ENCODE results near the gene TMEM244. TPM values are rescaled to one million over a fixed set of nuclear protein-coding genes. Genes with fewer than 3 reads are reported as not detected.
"Not testable (repeated sequence)": the region's sequence is repeated elsewhere in the genome, so short reads cannot be mapped to it uniquely, and the experiment has no call there.

The TMEM244 gene
- total RNA-seq, 1 donor from 2014 or later = not detected

- DNase-seq (ENCODE audit: low spot score) = no peak
- intact Hi-C loops (cut with micrococcal nuclease) = no loop called here
- Mint-ChIP-seq H3K27me3 (ENCODE audit: low read depth) (no peaks in the 10 kb centered on the region), H3K4me1 (ENCODE audit: low read depth) (peaks cover 11% of the 10 kb centered on the region), H3K36me3 (ENCODE audit: low read depth) (no peaks in the 10 kb centered on the region), H3K4me3 (ENCODE audit: low read depth) (no peak overlapping the region), H3K9me3 (no peaks in the 10 kb centered on the region), H3K27ac (no peak overlapping the region)
Measured at GRCh38 chr6:129859524-129859923, 1.6 kb downstream of the TMEM244 start.

GRCh38 chr6:129857838-129858237, 3.3 kb downstream of the TMEM244 start:
- no peaks in the 10 kb centered on the region for H3K27me3 Mint-ChIP-seq (ENCODE audit: low read depth)
- no peak for DNase-seq (ENCODE audit: low spot score)
- intact Hi-C loops (cut with micrococcal nuclease) = no loop called here
- H3K9me3 Mint-ChIP-seq = no peaks in the 10 kb centered on the region
- H3K27ac Mint-ChIP-seq = no peak overlapping the region
- peaks cover 11% of the 10 kb centered on the region for H3K4me1 Mint-ChIP-seq (ENCODE audit: low read depth)
- H3K4me3 Mint-ChIP-seq (ENCODE audit: low read depth) = no peak overlapping the region
- H3K36me3 Mint-ChIP-seq (ENCODE audit: low read depth) = no peaks in the 10 kb centered on the region

- Mint-ChIP-seq H3K27me3 (ENCODE audit: low read depth) (peaks cover 13% of the 10 kb centered on the region), H3K4me3 (ENCODE audit: low read depth) (no peak overlapping the region)
Measured at GRCh38 chr6:129853996-129854711, 7.0 kb downstream of the TMEM244 start.

GRCh38 chr6:129852257-129852858, 8.8 kb downstream of the TMEM244 start:
- intact Hi-C loops (cut with micrococcal nuclease) = no loop called here
- H3K36me3 Mint-ChIP-seq (ENCODE audit: low read depth) = no peaks in the 10 kb centered on the region
- no peak overlapping the region for H3K27ac Mint-ChIP-seq
- no peak for DNase-seq (ENCODE audit: low spot score)
- no peak overlapping the region for H3K4me3 Mint-ChIP-seq (ENCODE audit: low read depth)
- H3K27me3 Mint-ChIP-seq (ENCODE audit: low read depth) = peaks cover 17% of the 10 kb centered on the region
- no peaks in the 10 kb centered on the region for H3K9me3 Mint-ChIP-seq
- H3K4me1 Mint-ChIP-seq (ENCODE audit: low read depth) = peaks cover 1% of the 10 kb centered on the region

More at GRCh38 chr6:129853996-129854711, 7.0 kb downstream of the TMEM244 start:
- no peaks in the 10 kb centered on the region for H3K36me3 Mint-ChIP-seq (ENCODE audit: low read depth)
- H3K27ac Mint-ChIP-seq = no peak overlapping the region
- H3K4me1 Mint-ChIP-seq (ENCODE audit: low read depth) = peaks cover 1% of the 10 kb centered on the region
- intact Hi-C loops (cut with micrococcal nuclease) = no loop called here
- no peak for DNase-seq (ENCODE audit: low spot score)
- no peaks in the 10 kb centered on the region for H3K9me3 Mint-ChIP-seq

- H3K4me1 Mint-ChIP-seq (ENCODE audit: low read depth) = peaks cover 1% of the 10 kb centered on the region
- DNase-seq (ENCODE audit: low spot score) = no peak
- H3K9me3 Mint-ChIP-seq = no peaks in the 10 kb centered on the region
- intact Hi-C loops (cut with micrococcal nuclease) = no loop called here
- no peak overlapping the region for H3K4me3 Mint-ChIP-seq (ENCODE audit: low read depth)
- no peaks in the 10 kb centered on the region for H3K36me3 Mint-ChIP-seq (ENCODE audit: low read depth)
- H3K27ac Mint-ChIP-seq = no peak overlapping the region
- H3K27me3 Mint-ChIP-seq (ENCODE audit: low read depth) = peaks cover 22% of the 10 kb centered on the region
Measured at GRCh38 chr6:129849456-129849855, 11.7 kb downstream of the TMEM244 start.

GRCh38 chr6:129846761-129847160, 14.4 kb downstream of the TMEM244 start:
- peaks cover 30% of the 10 kb centered on the region for H3K27me3 Mint-ChIP-seq (ENCODE audit: low read depth)
- H3K4me1 Mint-ChIP-seq (ENCODE audit: low read depth) = peaks cover 2% of the 10 kb centered on the region
- no peak overlapping the region for H3K27ac Mint-ChIP-seq
- H3K4me3 Mint-ChIP-seq (ENCODE audit: low read depth) = no peak overlapping the region
- intact Hi-C loops (cut with micrococcal nuclease) = no loop called here
- no peak for DNase-seq (ENCODE audit: low spot score)
- no peaks in the 10 kb centered on the region for H3K36me3 Mint-ChIP-seq (ENCODE audit: low read depth)
- no peaks in the 10 kb centered on the region for H3K9me3 Mint-ChIP-seq

- H3K9me3 Mint-ChIP-seq = no peaks in the 10 kb centered on the region
- intact Hi-C loops (cut with micrococcal nuclease) = no loop called here
- peaks cover 2% of the 10 kb centered on the region for H3K4me1 Mint-ChIP-seq (ENCODE audit: low read depth)
- H3K4me3 Mint-ChIP-seq (ENCODE audit: low read depth) = no peak overlapping the region
- no peak overlapping the region for H3K27ac Mint-ChIP-seq
- no peaks in the 10 kb centered on the region for H3K36me3 Mint-ChIP-seq (ENCODE audit: low read depth)
- peaks cover 29% of the 10 kb centered on the region for H3K27me3 Mint-ChIP-seq (ENCODE audit: low read depth)
- DNase-seq (ENCODE audit: low spot score) = no peak
Measured at GRCh38 chr6:129845696-129846095, 15.4 kb downstream of the TMEM244 start.

- Mint-ChIP-seq H3K27ac (no peak overlapping the region), H3K9me3 (no peaks in the 10 kb centered on the region), H3K27me3 (ENCODE audit: low read depth) (peaks cover 20% of the 10 kb centered on the region), H3K4me1 (ENCODE audit: low read depth) (peaks cover 2% of the 10 kb centered on the region), H3K4me3 (ENCODE audit: low read depth) (no peak overlapping the region), H3K36me3 (ENCODE audit: low read depth) (no peaks in the 10 kb centered on the region)
- DNase-seq (ENCODE audit: low spot score) = no peak
- intact Hi-C loops (cut with micrococcal nuclease) = no loop called here
Measured at GRCh38 chr6:129844118-129844891, 16.8 kb downstream of the TMEM244 start.

- H3K4me3 Mint-ChIP-seq (ENCODE audit: low read depth) = no peak overlapping the region
- intact Hi-C loops (cut with micrococcal nuclease) = no loop called here
- H3K27me3 Mint-ChIP-seq (ENCODE audit: low read depth) = peaks cover 19% of the 10 kb centered on the region
- H3K4me1 Mint-ChIP-seq (ENCODE audit: low read depth) = peaks cover 2% of the 10 kb centered on the region
- no peak for DNase-seq (ENCODE audit: low spot score)
- H3K9me3 Mint-ChIP-seq = no peaks in the 10 kb centered on the region
- H3K27ac Mint-ChIP-seq = no peak overlapping the region
- H3K36me3 Mint-ChIP-seq (ENCODE audit: low read depth) = no peaks in the 10 kb centered on the region
Measured at GRCh38 chr6:129843573-129843972, 17.5 kb downstream of the TMEM244 start.

GRCh38 chr6:129842881-129843409, 18.2 kb downstream of the TMEM244 start:
- Mint-ChIP-seq H3K9me3 (no peaks in the 10 kb centered on the region), H3K4me1 (ENCODE audit: low read depth) (peaks cover 2% of the 10 kb centered on the region), H3K4me3 (ENCODE audit: low read depth) (no peak overlapping the region), H3K27ac (no peak overlapping the region), H3K27me3 (ENCODE audit: low read depth) (peaks cover 21% of the 10 kb centered on the region), H3K36me3 (ENCODE audit: low read depth) (no peaks in the 10 kb centered on the region)
- intact Hi-C loops (cut with micrococcal nuclease) = no loop called here
- no peak for DNase-seq (ENCODE audit: low spot score)

GRCh38 chr6:129842137-129842536, 19.0 kb downstream of the TMEM244 start:
- no peaks in the 10 kb centered on the region for H3K9me3 Mint-ChIP-seq
- no peaks in the 10 kb centered on the region for H3K36me3 Mint-ChIP-seq (ENCODE audit: low read depth)
- H3K27ac Mint-ChIP-seq = no peak overlapping the region
- H3K4me3 Mint-ChIP-seq (ENCODE audit: low read depth) = no peak overlapping the region
- H3K27me3 Mint-ChIP-seq (ENCODE audit: low read depth) = peaks cover 23% of the 10 kb centered on the region
- DNase-seq (ENCODE audit: low spot score) = no peak
- peaks cover 2% of the 10 kb centered on the region for H3K4me1 Mint-ChIP-seq (ENCODE audit: low read depth)
- intact Hi-C loops (cut with micrococcal nuclease) = no loop called here

GRCh38 chr6:129839562-129839961, 21.6 kb downstream of the TMEM244 start:
- H3K4me1 Mint-ChIP-seq (ENCODE audit: low read depth); DNase-seq (ENCODE audit: low spot score); H3K36me3 Mint-ChIP-seq (ENCODE audit: low read depth); H3K9me3 Mint-ChIP-seq; H3K4me3 Mint-ChIP-seq (ENCODE audit: low read depth); H3K27ac Mint-ChIP-seq; intact Hi-C loops (cut with micrococcal nuclease): not testable (repeated sequence)
- H3K27me3 Mint-ChIP-seq (ENCODE audit: low read depth) = peaks cover 19% of the 10 kb centered on the region

- Mint-ChIP-seq H3K4me3 (ENCODE audit: low read depth) (no peak overlapping the region), H3K36me3 (ENCODE audit: low read depth) (no peaks in the 10 kb centered on the region), H3K4me1 (ENCODE audit: low read depth) (peaks cover 3% of the 10 kb centered on the region), H3K27me3 (ENCODE audit: low read depth) (peaks cover 14% of the 10 kb centered on the region), H3K27ac (no peak overlapping the region), H3K9me3 (no peaks in the 10 kb centered on the region)
- no peak for DNase-seq (ENCODE audit: low spot score)
- intact Hi-C loops (cut with micrococcal nuclease) = no loop called here
Measured at GRCh38 chr6:129835691-129836090, 25.4 kb downstream of the TMEM244 start.

All from activated T-helper 2 cell treated with anti-CD3 and anti-CD28 coated beads, Interferon-gamma antibody, Interleukin-2, Interleukin-4, amounts not matched to agents 10 μg/mL and 5 μg/mL and 100 μg/mL, durations not matched to agents 14 hours and 24 hours and 36 hours (primary cell).